ENCODE data around the gene SIRT2.
A peak's percentile ranks its signal among the peaks of the same experiment; 100 is the strongest.
"Not testable (repeated sequence)": the region's sequence is repeated elsewhere in the genome, so short reads cannot be mapped to it uniquely, and the experiment has no call there.

SIRT2 gene

DNA sequence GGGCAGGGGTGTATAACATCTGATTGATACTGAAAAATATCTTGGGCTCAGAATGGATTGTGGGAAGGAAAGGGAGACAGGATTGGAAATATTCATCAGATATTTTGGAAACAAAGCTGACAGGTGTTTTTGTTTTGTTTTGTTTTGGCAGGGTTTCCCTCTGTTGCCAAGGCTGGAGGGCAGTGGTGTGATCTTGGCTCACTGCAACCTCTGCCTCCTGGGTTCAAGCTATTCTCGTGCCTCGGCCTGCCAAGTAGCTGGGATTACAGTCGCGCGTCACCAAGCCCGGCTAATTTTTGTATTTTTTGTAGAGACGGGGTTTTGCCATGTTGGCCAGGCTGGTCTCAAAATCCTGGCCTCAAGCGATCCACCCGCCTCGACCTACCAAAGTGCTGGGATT is 26.0 kb downstream of the SIRT2 start:
- DNase-seq; intact Hi-C loops (cut with DNase I): not testable (repeated sequence)

GRCh38 chr19:38870612-38871011 is 28.8 kb downstream of the SIRT2 start:
- peak in 1 of 10 donors; percentile 77 for DNase-seq
- intact Hi-C loops (cut with DNase I) = no loop called here

GRCh38 chr19:38869836-38870607 is 29.4 kb downstream of the SIRT2 start:
- intact Hi-C loops (cut with DNase I) = no loop called here
- DNase-seq = peak; percentile 46 to 97 (median 76)

GRCh38 chr19:38869160-38869835 is 30.1 kb downstream of the SIRT2 start:
- peak in 3 of 10 donors; percentile 19 to 88 (median 83) for DNase-seq
- intact Hi-C loops (cut with DNase I) = no loop called here

DNA sequence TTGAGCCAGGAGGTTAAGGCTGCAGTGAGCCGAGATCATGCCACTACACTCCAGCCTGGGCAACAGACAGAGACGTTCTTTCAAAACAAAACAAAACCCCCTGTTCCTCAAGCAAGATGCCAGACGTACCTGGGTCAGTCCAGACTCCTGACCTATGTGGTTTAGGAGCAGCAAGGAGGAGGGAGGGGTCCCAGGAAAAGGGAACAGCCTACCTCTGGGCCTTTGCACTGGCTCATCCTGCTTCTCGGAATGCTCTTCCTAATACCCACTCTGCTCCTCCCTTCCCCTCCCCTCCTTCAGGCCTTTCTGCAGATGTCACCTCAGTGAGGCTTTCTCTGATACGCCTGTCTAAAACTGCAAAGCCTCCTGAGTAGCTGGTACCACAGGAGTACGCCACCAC is 30.9 kb downstream of the SIRT2 start:
- intact Hi-C loops (cut with DNase I) = no loop called here
- DNase-seq = no peak

DNA sequence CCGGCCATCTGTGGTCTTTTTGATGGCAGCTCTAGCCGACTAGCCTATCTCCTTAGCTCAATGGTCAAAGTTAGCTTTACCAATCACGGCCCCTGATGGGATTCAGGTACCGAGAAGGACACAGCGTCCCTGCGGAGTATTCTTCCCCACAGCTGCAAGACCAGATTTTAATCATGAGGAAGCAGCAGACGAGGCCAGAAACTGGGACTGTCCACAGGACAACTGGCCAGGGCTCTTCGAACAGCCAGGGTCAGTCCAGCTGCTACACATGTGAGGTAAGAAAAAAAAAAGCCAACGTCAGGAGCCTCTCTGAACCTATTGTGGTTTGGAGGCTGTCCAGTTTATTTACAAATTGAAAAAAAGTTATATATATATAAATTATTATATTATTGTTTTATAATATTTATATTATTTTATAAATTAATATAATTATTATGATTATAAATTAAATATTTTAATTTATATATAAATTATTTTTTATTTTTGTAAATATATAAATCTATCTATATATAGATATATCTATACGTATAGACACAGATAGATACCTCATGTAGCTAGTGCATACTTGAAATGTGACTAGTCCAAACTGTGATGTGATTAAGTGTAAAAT is 32.1 kb downstream of the SIRT2 start:
- intact Hi-C loops (cut with DNase I) = no loop called here
- DNase-seq = no peak

DNA sequence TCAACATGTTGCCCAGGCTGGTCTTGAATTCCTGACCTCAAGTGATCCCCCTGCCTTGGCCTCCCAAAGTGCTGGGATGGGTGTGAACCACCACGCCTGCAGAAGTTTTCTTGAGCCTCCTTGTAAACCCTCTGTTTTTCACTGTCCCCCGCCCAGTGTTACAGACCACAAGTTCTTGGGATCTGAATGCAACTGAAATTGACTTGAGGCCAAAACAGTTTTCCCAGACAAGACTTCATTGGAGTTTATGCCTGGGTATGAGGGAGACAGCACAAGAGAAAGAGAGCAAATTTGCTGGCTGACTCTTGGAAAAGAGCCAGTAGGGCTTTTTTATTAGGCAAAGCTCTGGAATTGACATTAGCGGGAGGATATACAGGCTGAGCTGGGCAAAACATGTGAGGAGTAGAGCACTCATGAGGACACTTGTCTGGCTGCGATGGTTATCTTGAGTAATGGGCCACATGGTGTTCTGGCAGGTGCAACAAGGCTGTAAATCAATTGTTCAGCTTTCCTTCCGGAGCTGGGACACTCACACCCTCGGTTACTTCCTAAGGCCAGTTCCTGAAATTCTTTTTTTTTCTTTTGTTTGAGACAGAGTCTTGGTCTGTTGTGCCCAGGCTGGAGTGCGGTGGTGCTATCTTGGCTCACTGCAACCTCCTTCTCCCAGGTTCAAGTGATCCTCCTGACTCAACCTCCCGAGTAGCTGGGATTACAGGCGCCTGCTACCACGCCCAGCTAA is 36.9 kb downstream of the SIRT2 start:
- no peak for DNase-seq
- intact Hi-C loops (cut with DNase I) = no loop called here

GRCh38 chr19:38861368-38861767 is 38.0 kb downstream of the SIRT2 start:
- DNase-seq = no peak
- intact Hi-C loops (cut with DNase I) = no loop called here

- DNase-seq; intact Hi-C loops (cut with DNase I): not testable (repeated sequence)
These were observed 39.7 kb downstream of the SIRT2 start for GRCh38 chr19:38859631-38860204.

DNA sequence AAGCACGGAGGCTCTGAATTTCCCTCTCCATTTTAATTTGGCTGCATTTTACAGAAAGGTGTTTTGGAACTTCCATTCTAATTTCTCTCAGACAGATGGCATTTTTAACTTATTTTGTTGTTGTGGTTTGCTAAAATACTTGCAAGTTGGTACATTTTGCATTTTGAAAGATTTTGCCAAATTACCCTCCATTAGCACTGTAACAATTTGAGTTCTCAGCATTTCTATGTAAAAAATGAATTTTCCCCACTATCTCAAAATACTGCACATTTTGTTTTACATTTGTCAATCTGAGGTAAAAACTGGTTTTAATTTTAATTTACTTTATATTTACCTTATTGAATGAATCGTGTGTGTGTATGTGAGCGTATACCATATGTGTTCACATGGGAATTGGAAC is 42.6 kb downstream of the SIRT2 start:
- DNase-seq = no peak
- intact Hi-C loops (cut with DNase I) = no loop called here

DNA sequence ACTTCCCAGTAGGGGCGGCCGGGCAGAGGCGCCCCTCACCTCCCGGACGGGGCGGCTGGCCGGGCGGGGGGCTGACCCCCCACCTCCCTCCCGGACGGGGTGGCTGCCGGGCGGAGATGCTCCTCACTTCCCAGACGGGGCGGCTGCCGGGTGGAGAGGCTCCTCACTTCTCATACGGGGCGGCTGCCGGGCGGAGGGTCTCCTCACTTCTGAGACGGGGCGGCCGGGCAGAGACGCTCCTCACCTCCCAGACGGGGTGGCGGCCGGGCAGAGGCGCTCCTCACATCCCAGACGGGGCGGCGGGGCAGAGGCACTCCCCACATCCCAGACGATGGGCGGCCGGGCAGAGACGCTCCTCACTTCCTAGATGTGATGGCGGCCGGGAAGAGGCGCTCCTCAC is 43.7 kb downstream of the SIRT2 start:
- DNase-seq = peak in 1 of 10 donors; percentile 64
- intact Hi-C loops (cut with DNase I) = not testable (repeated sequence)

- DNase-seq = peak in 1 of 10 donors; percentile 5
- intact Hi-C loops (cut with DNase I) = not testable (repeated sequence)
These were observed 44.5 kb downstream of the SIRT2 start for GRCh38 chr19:38854961-38855360.

DNA sequence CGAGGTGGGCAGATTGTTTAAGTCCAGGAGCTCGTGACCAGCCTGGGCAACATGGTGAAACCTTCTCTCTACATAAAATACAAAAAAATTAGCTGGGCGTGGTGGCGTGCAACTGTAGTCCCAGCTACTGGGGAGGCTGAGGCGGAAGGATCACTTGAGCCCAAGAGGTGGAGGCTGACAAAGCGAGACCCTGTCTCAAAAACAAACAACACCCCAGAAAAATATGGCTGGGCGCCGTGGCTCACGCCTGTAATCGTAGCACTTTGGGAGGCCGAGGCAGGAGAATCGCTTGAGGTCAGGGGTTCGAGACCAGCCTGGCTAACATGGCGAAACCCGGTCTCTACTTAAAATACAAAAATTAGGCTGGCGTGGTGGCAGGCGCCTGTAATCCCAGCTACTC is 46.2 kb downstream of the SIRT2 start:
- intact Hi-C loops (cut with DNase I) = no loop called here
- peak in 1 of 10 donors; percentile 59 for DNase-seq

- intact Hi-C loops (cut with DNase I) = loop anchor here (1.0 kb wide), 1 partner anchor 47 kb away; the partner anchor contains the start of genes NFKBIB and SIRT2
- DNase-seq = peak in 6 of 10 donors; percentile 20 to 87 (median 44)
These were observed 47.0 kb downstream of the SIRT2 start for GRCh38 chr19:38852231-38853044.

GRCh38 chr19:38851622-38852230 is 47.7 kb downstream of the SIRT2 start:
- intact Hi-C loops (cut with DNase I) = loop anchor here (1.0 kb wide), 1 partner anchor 48 kb away; the partner anchor contains the start of genes NFKBIB and SIRT2
- DNase-seq = peak; percentile 85 to 99 (median 91)

GRCh38 chr19:38850976-38851621 is 48.3 kb downstream of the SIRT2 start:
- intact Hi-C loops (cut with DNase I) = no loop called here
- DNase-seq = peak in 3 of 10 donors; percentile 21 to 87 (median 73)

- intact Hi-C loops (cut with DNase I) = no loop called here
These were observed 48.9 kb downstream of the SIRT2 start for GRCh38 chr19:38850436-38850975.

GRCh38 chr19:38849860-38850435 is 49.5 kb downstream of the SIRT2 start, which contains the start of gene HNRNPL:
HNRNPL (minus strand) TSS chr19:38849986; CDS start chr19:38849966, 20 bp downstream.
- intact Hi-C loops (cut with DNase I) = loop anchor here (1.0 kb wide), 1 partner anchor 80 kb away; the partner anchor contains the start of genes MRPS12 and SARS2
- DNase-seq = peak; percentile 98 to 100 (median 100)

More at GRCh38 chr19:38850436-38850975, 48.9 kb downstream of the SIRT2 start:
- DNase-seq = peak; percentile 98 to 100 (median 99)

Data from posterior cingulate gyrus (tissue), 11 donors.